Muscle of leg (tissue), 11 donors: Measurements from ENCODE around the gene MAP7. TPM values are rescaled to one million over a fixed set of nuclear protein-coding genes. Genes with fewer than 3 reads are reported as not detected.

ENCODE experiments used
- DNase-seq: peaks from one replicate; pipeline ENCODE4 v3.0.0; 2013
- H3K27ac ChIP-seq: one replicate; pipeline ENCODE4 v1.5.1; 2013; ENCODE audit warnings: mild to moderate bottlenecking, low read length, control low read depth
- H3K27me3 ChIP-seq: one replicate; pipeline ENCODE4 v1.6.1; 2013; ENCODE audit warnings: low read length; ENCODE audit not compliant: control insufficient read depth, insufficient read depth
- H3K36me3 ChIP-seq: one replicate; pipeline ENCODE4 v1.6.1; 2013; ENCODE audit warnings: low read length; ENCODE audit not compliant: control insufficient read depth, insufficient read depth
- H3K4me1 ChIP-seq: one replicate; pipeline ENCODE4 v1.6.1; 2013; ENCODE audit warnings: low read length; ENCODE audit not compliant: control insufficient read depth, insufficient read depth
- H3K4me3 ChIP-seq: one replicate; pipeline ENCODE4 v1.5.1; 2013; ENCODE audit warnings: low read length, control low read depth
- H3K9me3 ChIP-seq: replicated peaks from 2 replicates; pipeline ENCODE4 v1.6.1; 2013; ENCODE audit warnings: low read depth, low read length; ENCODE audit not compliant: control insufficient read depth
- WGBS: methylation state at CpG from one replicate; pipeline ENCODE4 v1.1.5; 2013; ENCODE audit warnings: missing lambda C conversion rate; ENCODE audit not compliant: insufficient coverage; 5-methylcytosine and 5-hydroxymethylcytosine counted together
- polyA plus RNA-seq, 8 donors: library from polyadenylated mRNA; unstranded; fragments of 120-200 nt; gene quantifications; one replicate each; pipeline versions ENCODE4 v1.2.1 to v1.2.3, GENCODE V29; 2013; ENCODE audit warnings: inconsistent platforms in 1 of 8, low replicate concordance in 1 of 8; ENCODE audit not compliant: insufficient read length in 8 of 8, insufficient read depth in 1 of 8
- total RNA-seq: library from RNA; stranded (reverse); fragments of 120-200 nt; gene quantifications from one replicate; pipeline ENCODE4 v1.2.4, GENCODE V29; 2013

The MAP7 gene
- total and polyA plus RNA-seq, 9 donors, result 0.14 to 1.9 (median 0.48) TPM

DNA sequence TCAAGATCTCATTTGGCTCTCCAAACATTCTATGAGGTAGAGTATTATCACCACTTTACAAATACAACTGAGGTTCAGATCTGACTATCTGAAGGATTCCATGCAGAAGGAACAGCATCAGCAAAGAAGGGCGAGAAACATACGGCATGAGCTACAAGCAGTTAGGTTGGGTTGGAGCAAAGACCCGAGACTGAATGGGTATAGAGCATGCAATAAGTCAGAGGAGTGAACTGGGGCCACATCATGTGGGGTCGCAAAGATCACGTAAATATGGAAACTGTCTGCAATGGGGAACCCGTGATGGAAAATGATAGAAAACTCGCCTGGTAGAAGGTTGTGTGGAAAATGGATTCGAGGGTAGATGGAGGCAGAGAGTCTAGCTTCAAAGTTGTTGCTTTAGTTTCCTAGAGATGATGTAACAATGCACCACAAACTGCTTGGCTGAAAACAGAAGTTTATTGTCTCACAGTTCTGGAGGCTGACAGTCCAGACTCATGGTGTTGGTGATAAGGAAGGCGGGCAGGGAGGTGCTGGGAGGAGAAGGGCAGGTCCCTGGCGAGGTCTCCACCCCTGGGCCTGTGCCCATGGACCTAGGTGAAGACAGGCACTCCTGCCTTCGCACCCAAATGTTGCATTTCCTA, 216.3 kb downstream of the MAP7 start:
- Histone ChIP-seq H3K4me1 (peaks cover 3% of the 10 kb centered on the region), H3K27me3 (no peaks in the 10 kb centered on the region), H3K36me3 (no peaks in the 10 kb centered on the region), H3K4me3 (no peak overlapping the region), H3K27ac (no peak overlapping the region), H3K9me3 (no peaks in the 10 kb centered on the region)
- no peak for DNase-seq
- 98% methylated on average over 11 of the region's 11 CpGs for WGBS

DNA sequence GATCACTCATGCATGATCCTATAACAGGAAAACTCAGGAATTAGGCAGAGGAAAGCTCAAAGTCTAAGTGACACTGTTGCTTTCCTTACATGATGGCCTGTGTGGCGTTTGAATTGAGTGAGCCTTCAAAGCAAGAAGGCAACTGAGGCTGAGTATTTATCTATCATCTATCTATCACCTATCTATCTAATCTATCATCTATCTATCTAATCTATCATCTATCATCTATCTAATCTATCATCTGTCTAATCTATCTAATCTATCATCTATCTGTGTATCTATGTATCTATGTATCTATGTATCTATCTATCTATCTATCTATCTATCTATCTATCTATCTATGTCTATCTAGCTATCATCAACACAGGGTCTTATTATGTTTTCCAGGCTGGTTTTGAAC, 218.8 kb downstream of the MAP7 start:
- peaks cover 3% of the 10 kb centered on the region for H3K4me1 ChIP-seq
- no peaks in the 10 kb centered on the region for H3K36me3 ChIP-seq
- 100% methylated on average over 1 of the region's 1 CpG for WGBS

DNA sequence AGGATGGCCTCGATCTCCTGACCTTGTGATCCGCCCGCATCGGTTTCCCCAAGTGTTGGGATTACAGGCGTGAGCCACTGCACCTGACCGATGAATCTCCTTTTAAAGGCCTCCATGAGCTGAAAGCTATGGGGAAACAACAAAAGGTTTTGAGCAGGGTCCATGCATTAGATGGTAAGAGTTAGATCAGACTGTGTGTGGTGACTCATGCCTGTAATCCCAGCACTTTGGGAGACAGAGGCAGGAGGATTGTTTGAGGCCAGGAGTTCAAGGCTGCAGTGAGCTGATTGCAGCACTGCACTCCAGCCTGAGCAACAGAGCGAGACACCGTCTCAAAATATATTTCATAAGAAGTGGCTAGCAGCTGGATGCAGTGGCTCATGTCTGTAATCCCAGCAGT, 219.6 kb downstream of the MAP7 start:
- WGBS, result 94% methylated on average over 8 of the region's 8 CpGs
- H3K9me3 ChIP-seq, result no peaks in the 10 kb centered on the region
- H3K4me1 ChIP-seq, result peaks cover under 1% of the 10 kb centered on the region
- no peaks in the 10 kb centered on the region for H3K36me3 ChIP-seq
- H3K4me3 ChIP-seq, result no peak overlapping the region
- no peak overlapping the region for H3K27ac ChIP-seq
- H3K27me3 ChIP-seq, result no peaks in the 10 kb centered on the region
- DNase-seq, result no peak

More for the DNA sequence above, 218.8 kb downstream of the MAP7 start:
- Histone ChIP-seq H3K4me3 (no peak overlapping the region), H3K27me3 (no peaks in the 10 kb centered on the region), H3K27ac (no peak overlapping the region), H3K9me3 (no peaks in the 10 kb centered on the region)
- no peak for DNase-seq

DNA sequence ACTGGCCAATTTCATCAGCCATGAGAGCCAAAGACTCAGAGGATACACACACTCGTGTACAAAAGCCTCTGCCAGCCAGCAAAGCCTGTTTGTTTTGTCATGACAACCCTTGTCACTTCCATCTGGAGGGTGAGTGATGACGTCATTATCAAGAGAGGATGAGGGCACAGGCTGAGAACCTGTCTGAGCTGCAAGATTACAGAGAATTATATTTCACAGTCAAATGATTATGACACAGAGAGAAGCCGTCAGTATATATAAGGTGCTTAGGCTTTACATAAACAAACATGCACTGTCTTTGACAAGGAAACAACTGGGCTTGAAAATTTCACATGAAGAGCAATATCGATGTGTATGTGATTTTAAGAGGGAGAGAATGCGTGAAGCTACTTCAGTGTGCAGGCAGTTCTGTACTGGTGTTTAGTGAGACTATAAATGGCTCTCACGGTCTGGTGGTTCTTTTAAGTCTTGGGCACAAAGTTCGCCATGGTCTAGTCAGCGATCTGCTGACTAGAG, 224.1 kb downstream of the MAP7 start:
- H3K4me3 ChIP-seq, result no peak overlapping the region
- no peaks in the 10 kb centered on the region for H3K9me3 ChIP-seq
- peaks cover 10% of the 10 kb centered on the region for H3K4me1 ChIP-seq
- no peaks in the 10 kb centered on the region for H3K36me3 ChIP-seq
- 69% methylated on average over 5 of the region's 8 CpGs for WGBS
- DNase-seq, result peak; percentile 31
- no peaks in the 10 kb centered on the region for H3K27me3 ChIP-seq
- H3K27ac ChIP-seq, result no peak overlapping the region

DNA sequence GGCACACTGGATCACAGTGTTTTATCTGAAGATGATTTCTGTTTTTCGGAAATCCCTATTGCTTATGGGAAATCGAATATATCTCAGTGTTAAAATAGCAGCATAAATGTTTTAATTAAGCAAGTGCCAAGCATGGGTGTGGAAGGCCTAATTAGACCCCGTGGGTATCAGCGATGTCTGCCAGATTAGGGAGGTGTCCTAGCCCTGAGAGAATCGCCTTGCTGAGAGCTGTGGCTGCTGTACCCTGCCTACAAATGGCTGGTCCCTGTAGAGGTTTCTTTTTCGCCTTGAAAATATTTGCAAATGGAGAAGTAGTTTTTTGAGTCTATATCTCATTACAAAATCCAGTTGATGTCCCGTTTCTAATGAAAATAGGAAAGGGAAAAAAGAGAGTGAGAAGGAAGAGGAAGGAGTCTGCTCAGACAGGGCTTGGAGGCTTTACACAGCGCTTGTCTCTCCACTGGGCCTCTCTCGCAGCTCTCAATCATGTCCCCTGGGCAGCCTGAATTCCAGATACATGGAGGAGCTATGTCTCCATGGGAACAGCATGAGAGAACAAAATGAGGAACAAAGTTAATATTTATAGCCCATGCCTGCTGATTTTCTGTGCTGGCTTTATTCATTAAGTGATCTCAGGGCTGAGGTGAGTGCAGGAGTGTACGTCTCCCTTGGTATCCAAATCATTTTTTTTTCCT, 225.4 kb downstream of the MAP7 start:
- no peaks in the 10 kb centered on the region for H3K9me3 ChIP-seq
- H3K4me1 ChIP-seq, result peaks cover 10% of the 10 kb centered on the region
- DNase-seq, result peak; percentile 91
- H3K27me3 ChIP-seq, result no peaks in the 10 kb centered on the region
- no peaks in the 10 kb centered on the region for H3K36me3 ChIP-seq
- no peak overlapping the region for H3K4me3 ChIP-seq
- peak overlapping the region; percentile 59 for H3K27ac ChIP-seq
- 65% methylated on average over 6 of the region's 10 CpGs for WGBS

DNA sequence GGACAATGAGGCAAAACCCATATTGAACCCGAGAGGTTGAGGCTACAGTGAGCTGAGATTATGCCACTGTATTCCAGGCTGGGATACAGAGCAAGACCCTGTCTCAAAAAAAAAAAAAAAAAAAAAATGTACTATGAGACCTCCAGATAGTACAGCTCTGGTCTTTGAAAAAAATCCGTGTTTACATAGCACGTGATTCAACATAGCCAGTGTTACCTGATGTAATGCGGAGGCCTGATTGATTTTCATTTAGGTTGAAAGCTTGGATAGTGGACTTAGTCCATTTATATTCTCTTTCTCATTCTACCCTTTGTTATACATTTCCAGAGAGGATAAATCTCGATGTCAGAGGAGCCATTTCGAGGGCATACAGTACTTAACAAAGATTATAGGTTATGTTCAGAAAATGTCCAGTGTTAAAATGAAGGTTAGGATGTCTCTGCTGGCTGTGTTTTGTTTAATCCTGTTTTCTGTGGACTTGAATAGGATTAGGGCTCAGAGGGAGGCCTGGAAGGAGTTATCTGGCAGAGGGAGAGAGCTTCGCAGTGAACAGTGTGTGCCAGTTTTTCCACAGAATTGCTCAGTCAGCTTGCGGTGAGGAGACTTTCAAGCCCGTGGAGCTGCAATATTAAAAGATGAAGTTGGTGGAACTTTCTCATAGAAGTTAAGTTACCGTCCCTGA, 226.7 kb downstream of the MAP7 start:
- WGBS, result 24% methylated on average over 2 of the region's 10 CpGs
- no peak overlapping the region for H3K4me3 ChIP-seq
- H3K27me3 ChIP-seq, result no peaks in the 10 kb centered on the region
- peak; percentile 84 for DNase-seq
- H3K9me3 ChIP-seq, result no peaks in the 10 kb centered on the region
- H3K4me1 ChIP-seq, result peaks cover 10% of the 10 kb centered on the region
- no peak overlapping the region for H3K27ac ChIP-seq
- no peaks in the 10 kb centered on the region for H3K36me3 ChIP-seq

DNA sequence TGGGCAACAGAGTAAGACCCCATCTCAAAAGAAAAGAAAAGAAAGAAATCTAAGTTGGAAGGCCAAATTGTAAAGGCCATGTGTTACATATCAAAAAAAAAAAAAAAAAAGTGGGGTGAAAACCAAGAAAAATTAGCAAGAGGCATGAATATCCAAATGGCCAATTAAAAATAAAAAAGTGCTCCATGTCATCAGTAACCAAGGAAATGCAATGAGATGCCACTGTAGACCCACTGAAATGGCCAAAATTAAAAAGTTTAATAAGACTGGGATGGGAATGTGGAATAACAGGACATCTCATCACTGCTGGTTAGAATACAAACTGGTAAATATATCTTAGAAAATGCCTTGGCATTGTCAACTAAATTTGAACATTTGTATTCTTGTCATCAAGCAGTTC, 230.5 kb downstream of the MAP7 start:
- H3K4me1 ChIP-seq, result peaks cover 3% of the 10 kb centered on the region
- H3K27ac ChIP-seq, result no peak overlapping the region
- DNase-seq, result no peak
- H3K27me3 ChIP-seq, result no peaks in the 10 kb centered on the region
- no peak overlapping the region for H3K4me3 ChIP-seq
- H3K36me3 ChIP-seq, result no peaks in the 10 kb centered on the region
- H3K9me3 ChIP-seq, result no peaks in the 10 kb centered on the region

DNA sequence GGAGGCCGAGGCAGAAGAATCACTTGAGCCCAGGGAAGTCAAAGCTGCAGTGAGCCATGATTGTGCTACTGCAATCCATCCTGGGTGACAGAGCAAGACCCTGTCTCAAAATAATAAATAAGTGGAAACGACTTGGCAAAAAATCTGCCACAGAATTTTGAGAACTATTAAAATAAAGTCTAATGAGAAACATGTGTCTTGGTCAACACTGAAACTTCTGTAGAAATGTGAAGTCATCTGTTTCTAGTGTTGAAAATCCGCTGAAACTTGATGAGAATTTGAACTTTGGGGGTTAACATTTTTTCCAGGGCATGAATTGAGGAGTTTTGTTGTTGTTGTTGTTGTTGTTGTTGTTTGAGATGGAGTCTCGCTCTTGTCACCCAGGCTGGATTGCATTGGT, 231.5 kb downstream of the MAP7 start:
- Histone ChIP-seq H3K36me3 (no peaks in the 10 kb centered on the region), H3K27me3 (no peaks in the 10 kb centered on the region), H3K27ac (no peak overlapping the region), H3K4me3 (no peak overlapping the region), H3K4me1 (no peaks in the 10 kb centered on the region), H3K9me3 (no peaks in the 10 kb centered on the region)
- WGBS, result 79% methylated on average over 2 of the region's 4 CpGs
- DNase-seq, result peak; percentile 45

DNA sequence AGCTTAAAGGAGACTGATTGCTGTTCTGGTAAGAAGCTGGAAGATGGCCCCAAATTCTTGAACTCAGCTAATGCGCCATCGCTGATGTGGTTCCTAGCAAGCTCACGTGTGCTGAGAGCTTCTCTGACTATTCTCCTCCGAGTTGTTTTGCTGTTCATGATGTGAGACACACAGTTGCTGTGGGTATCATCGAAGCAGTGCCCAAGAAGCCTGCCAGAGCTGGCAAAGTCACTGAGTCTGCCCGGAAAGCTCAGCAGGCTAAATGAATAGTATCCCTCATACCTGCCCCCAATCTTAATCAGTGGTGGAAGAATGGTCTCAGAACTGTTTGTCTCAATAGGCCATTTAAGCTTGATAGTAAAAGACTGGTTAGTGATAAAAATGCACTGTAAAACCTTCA, 232.3 kb downstream of the MAP7 start:
- no peak overlapping the region for H3K4me3 ChIP-seq

DNA sequence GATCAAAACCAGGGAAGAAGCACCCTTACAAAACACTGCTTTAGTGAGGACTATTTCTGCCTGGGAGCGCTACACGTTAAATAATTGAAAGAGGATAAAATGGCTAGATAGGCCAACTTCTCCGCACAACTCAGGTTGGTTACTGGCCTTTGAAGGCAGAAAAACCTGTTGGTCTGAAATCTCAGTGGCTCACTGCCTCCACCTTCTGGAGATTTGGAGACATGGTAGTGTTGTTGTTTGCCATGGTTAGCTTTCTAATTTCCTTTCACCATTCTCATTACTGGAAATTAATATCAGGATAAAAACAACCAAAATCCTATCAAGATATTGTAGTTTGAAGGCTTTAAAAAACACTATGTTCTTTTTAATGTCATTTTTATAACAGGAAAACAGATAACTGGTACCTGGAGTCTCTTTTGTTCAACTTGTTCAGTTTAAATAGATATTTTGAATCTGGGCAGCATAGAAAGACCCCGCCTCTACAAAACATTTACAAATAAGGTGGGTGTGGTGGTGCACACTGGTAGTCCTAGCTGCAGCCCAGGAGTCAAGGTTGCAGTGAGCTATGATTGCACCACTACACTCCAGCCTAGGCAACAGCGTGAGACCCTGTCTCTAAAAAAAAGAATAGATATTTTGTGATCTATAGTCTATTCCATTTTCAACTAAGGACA, 233.1 kb downstream of the MAP7 start:
- Histone ChIP-seq H3K4me1 (no peaks in the 10 kb centered on the region), H3K36me3 (no peaks in the 10 kb centered on the region), H3K9me3 (no peaks in the 10 kb centered on the region), H3K27ac (no peak overlapping the region), H3K27me3 (peaks cover 2% of the 10 kb centered on the region), H3K4me3 (no peak overlapping the region)
- WGBS, result 10% methylated on average over 2 of the region's 5 CpGs
- DNase-seq, result peak; percentile 72

More for the DNA sequence above, 232.3 kb downstream of the MAP7 start:
- DNase-seq, result no peak
- Histone ChIP-seq H3K27me3 (peaks cover 2% of the 10 kb centered on the region), H3K9me3 (no peaks in the 10 kb centered on the region), H3K36me3 (no peaks in the 10 kb centered on the region), H3K27ac (no peak overlapping the region), H3K4me1 (no peaks in the 10 kb centered on the region)
- WGBS, result 77% methylated on average over 4 of the region's 6 CpGs
